ENCODE measurements around the gene CDON.

DNA sequence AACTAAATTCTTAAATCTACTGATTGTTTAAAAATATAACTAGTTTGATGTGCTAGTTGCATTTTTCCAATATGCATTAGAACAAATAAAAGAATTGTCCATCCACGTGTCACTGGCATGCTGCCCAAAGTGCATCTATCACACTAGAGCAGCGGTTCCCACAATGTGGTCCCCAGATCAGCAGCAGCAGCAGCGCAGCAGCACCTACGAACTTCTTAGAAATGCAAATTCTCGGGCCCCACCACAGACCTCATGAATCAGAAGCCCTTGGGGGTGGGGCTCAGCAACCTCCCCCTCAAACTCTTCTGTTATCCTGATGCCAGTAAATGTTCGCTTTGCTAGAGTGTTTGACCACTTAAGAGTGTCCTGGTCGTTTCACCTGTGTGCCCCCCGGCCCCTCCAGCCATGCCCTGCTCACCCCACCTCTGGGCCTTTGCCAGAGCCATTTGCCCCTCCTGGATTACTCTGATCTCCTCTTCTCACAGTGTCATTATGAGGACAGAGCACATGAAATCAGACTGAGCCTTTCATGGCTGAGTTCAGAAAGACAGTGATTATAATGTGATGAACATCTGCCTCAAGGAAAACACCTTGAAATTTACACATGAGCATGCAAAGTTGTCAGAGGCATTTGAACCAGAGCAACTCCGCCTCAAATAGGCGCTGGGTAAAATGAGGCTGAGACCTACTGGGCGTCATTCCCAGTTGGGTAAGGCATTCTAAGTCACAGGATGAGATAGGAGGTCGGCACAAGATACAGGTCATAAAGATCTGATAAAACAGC, 129.4 kb downstream of the CDON start:
- TF ChIP-seq, protein P1, sequence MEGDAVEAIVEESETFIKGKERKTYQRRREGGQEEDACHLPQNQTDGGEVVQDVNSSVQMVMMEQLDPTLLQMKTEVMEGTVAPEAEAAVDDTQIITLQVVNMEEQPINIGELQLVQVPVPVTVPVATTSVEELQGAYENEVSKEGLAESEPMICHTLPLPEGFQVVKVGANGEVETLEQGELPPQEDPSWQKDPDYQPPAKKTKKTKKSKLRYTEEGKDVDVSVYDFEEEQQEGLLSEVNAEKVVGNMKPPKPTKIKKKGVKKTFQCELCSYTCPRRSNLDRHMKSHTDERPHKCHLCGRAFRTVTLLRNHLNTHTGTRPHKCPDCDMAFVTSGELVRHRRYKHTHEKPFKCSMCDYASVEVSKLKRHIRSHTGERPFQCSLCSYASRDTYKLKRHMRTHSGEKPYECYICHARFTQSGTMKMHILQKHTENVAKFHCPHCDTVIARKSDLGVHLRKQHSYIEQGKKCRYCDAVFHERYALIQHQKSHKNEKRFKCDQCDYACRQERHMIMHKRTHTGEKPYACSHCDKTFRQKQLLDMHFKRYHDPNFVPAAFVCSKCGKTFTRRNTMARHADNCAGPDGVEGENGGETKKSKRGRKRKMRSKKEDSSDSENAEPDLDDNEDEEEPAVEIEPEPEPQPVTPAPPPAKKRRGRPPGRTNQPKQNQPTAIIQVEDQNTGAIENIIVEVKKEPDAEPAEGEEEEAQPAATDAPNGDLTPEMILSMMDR (IDR thresholded peaks at IDR 0.05), result no peak
- no peak for TF ChIP-seq POLR2A (IDR thresholded peaks at IDR 0.05)
